WTC11 (cell line): ENCODE measurements around the gene LIMA1. TPM values are rescaled to one million over a fixed set of nuclear protein-coding genes. Genes with fewer than 3 reads are reported as not detected.

Experiments
- ATAC-seq: fragments of 200-7000 bp; cut with Tn5 transposase; 2 replicates; pipeline ENCODE4 v1.10.0; 2021; ENCODE audit warnings: mild to moderate bottlenecking, moderate library complexity
- CTCF ChIA-PET: fragments of 300-600 bp; sonication (Branson Sonifier 250); formaldehyde crosslinking; loops from one replicate; lab custom pipeline; 2021; ENCODE audit warnings: antibody characterized with exemption; lab: Charles Lee
- POLR2A ChIA-PET: fragments of 350-600 bp; sonication (Branson Sonifier 250); formaldehyde crosslinking; loops from one replicate; lab custom pipeline; 2021; ENCODE audit warnings: antibody characterized with exemption; lab: Charles Lee
- DNase-seq: peaks from one replicate; pipeline ENCODE4 v3.0.0; 2021; ENCODE audit warnings: low spot score
- H3K27ac Mint-ChIP-seq: 2 replicates; pipeline ENCODE4 v1.8.0; 2021; ENCODE audit warnings: mixed read lengths
- H3K27me3 Mint-ChIP-seq: 2 replicates; pipeline ENCODE4 v1.8.0; 2021; ENCODE audit warnings: low read depth, mild to moderate bottlenecking, moderate library complexity, mixed read lengths
- H3K36me3 Mint-ChIP-seq: 2 replicates; pipeline ENCODE4 v1.8.0; 2021; ENCODE audit warnings: mixed read lengths
- H3K4me1 Mint-ChIP-seq: 2 replicates; pipeline ENCODE4 v1.8.0; 2022; ENCODE audit warnings: mixed read lengths
- H3K4me3 Mint-ChIP-seq: 2 replicates; pipeline ENCODE4 v1.8.0; 2021; ENCODE audit warnings: mild to moderate bottlenecking, moderate library complexity, mixed read lengths
- H3K9me3 Mint-ChIP-seq: 2 replicates; pipeline ENCODE4 v1.8.0; 2021; ENCODE audit warnings: mixed read lengths
- AR ChIP-seq: fragments of 250-450 bp; sonication (Bioruptor Pico); IDR thresholded peaks from 2 replicates; pipeline ENCODE4 v1.9.0; 2021; ENCODE audit warnings: mild to moderate bottlenecking
- ATF2 ChIP-seq: sonication (generic); formaldehyde crosslinking; IDR thresholded peaks from 2 replicates; pipeline ENCODE4 v1.8.1; 2022; ENCODE audit warnings: low read depth, missing genetic modification reagents, borderline replicate concordance
- CBFB ChIP-seq: sonication (generic); formaldehyde crosslinking; IDR thresholded peaks from 2 replicates; pipeline ENCODE4 v1.8.1; 2022; ENCODE audit warnings: mild to moderate bottlenecking, low read depth, missing genetic modification reagents
- ESRRA ChIP-seq: sonication (generic); formaldehyde crosslinking; IDR thresholded peaks from 2 replicates; pipeline ENCODE4 v1.8.1; 2022; ENCODE audit warnings: mild to moderate bottlenecking, missing genetic modification reagents, borderline replicate concordance
- GABPB1 ChIP-seq: sonication (generic); formaldehyde crosslinking; IDR thresholded peaks from 2 replicates; pipeline ENCODE4 v1.8.1; 2023; ENCODE audit warnings: mild to moderate bottlenecking, missing genetic modification reagents
- IRF1 ChIP-seq: sonication (generic); formaldehyde crosslinking; IDR thresholded peaks from 2 replicates; pipeline ENCODE4 v1.8.0; 2023; ENCODE audit warnings: missing genetic modification reagents
- MLX ChIP-seq: sonication (generic); formaldehyde crosslinking; IDR thresholded peaks from 2 replicates; pipeline ENCODE4 v1.8.1; 2023; ENCODE audit warnings: mild to moderate bottlenecking, missing genetic modification reagents, moderate library complexity
- MXD4 ChIP-seq: fragments of 250-450 bp; sonication (Bioruptor Pico); IDR thresholded peaks from 2 replicates; pipeline ENCODE4 v1.8.0; 2021; ENCODE audit warnings: mild to moderate bottlenecking, moderate library complexity, borderline replicate concordance
- MYBL2 ChIP-seq: sonication (generic); formaldehyde crosslinking; IDR thresholded peaks from 2 replicates; pipeline ENCODE4 v1.8.1; 2023; ENCODE audit warnings: mild to moderate bottlenecking, moderate library complexity, missing genetic modification reagents
- PRDM15 ChIP-seq: sonication (generic); formaldehyde crosslinking; IDR thresholded peaks from 2 replicates; pipeline ENCODE4 v1.8.0; 2022; ENCODE audit warnings: missing genetic modification reagents
- PREB ChIP-seq: sonication (generic); formaldehyde crosslinking; IDR thresholded peaks from 2 replicates; pipeline ENCODE4 v1.8.1; 2022; ENCODE audit warnings: mild to moderate bottlenecking, missing genetic modification reagents, moderate library complexity, borderline replicate concordance
- SOX15 ChIP-seq: fragments of 250-450 bp; sonication (Bioruptor Pico); IDR thresholded peaks from 2 replicates; pipeline ENCODE4 v1.9.0; 2021; ENCODE audit warnings: mild to moderate bottlenecking
- TCF7 ChIP-seq: sonication (generic); formaldehyde crosslinking; IDR thresholded peaks from 2 replicates; pipeline ENCODE4 v1.8.0; 2022; ENCODE audit warnings: mild to moderate bottlenecking, low read depth, missing genetic modification reagents, moderate library complexity
- ZNF232 ChIP-seq: sonication (generic); formaldehyde crosslinking; IDR thresholded peaks from 2 replicates; pipeline ENCODE4 v1.8.0; 2022; ENCODE audit warnings: mild to moderate bottlenecking, missing genetic modification reagents
- ZNF263 ChIP-seq: sonication (generic); formaldehyde crosslinking; IDR thresholded peaks from 2 replicates; pipeline ENCODE4 v1.8.1; 2022; ENCODE audit warnings: low read depth, mild to moderate bottlenecking, moderate library complexity, missing genetic modification reagents
- ZNF396 ChIP-seq: fragments of 250-450 bp; sonication (Bioruptor Pico); IDR thresholded peaks from 2 replicates; pipeline ENCODE4 v1.8.0; 2021; ENCODE audit warnings: mild to moderate bottlenecking, moderate library complexity, borderline replicate concordance
- total RNA-seq: library from RNA; stranded (reverse); gene quantifications from 3 replicates; pipeline ENCODE4 v1.2.3, GENCODE V29; 2021

The LIMA1 gene
- total RNA-seq, 1 experiment from 2014 or later, result 41.2 TPM

GRCh38 chr12:50167049-50167828 lies 116.1 kb downstream of the LIMA1 start, which contains the start of gene CERS5 (continued):
- TF ChIP-seq MLX (CRISPR knock-in tag) (no peak), IRF1 (CRISPR knock-in tag) (peak; percentile 75; the same call in 1 of the 2 replicates), AR (no peak), ATF2 (CRISPR knock-in tag) (no peak), ZNF263 (CRISPR knock-in tag) (no peak), PREB (CRISPR knock-in tag) (no peak), MYBL2 (CRISPR knock-in tag) (0 out of 2 replicates have a peak, but pooled peaks have one; percentile 63), ZNF232 (CRISPR knock-in tag) (no peak), ZNF396 (CRISPR knock-in tag) (no peak)
- TF ChIP-seq, all 79 proteins: peak for 16

GRCh38 chr12:50166799-50167048 lies 116.6 kb downstream of the LIMA1 start:
- Mint-ChIP-seq H3K36me3 (peaks cover 10% of the 10 kb centered on the region), H3K9me3 (peaks cover 6% of the 10 kb centered on the region)
- TF ChIP-seq ESRRA (peak; percentile 73; the same call in 1 of the 2 replicates), TCF7 (CRISPR knock-in tag) (no peak), GABPB1 (CRISPR knock-in tag) (peak; percentile 2; the same call in 1 of the 2 replicates), CBFB (CRISPR knock-in tag) (0 out of 2 replicates have a peak, but pooled peaks have one; percentile 8), SOX15 (CRISPR knock-in tag) (no peak), PRDM15 (CRISPR knock-in tag) (peak; percentile 70; the same call in 1 of the 2 replicates), MXD4 (CRISPR knock-in tag) (no peak)
- TF ChIP-seq, all 79 proteins: peak for 4
- Mint-ChIP-seq H3K27ac (peak overlapping the region; percentile 99), H3K27me3 (no peaks in the 10 kb centered on the region), H3K4me3 (peak overlapping the region; percentile 87), H3K4me1 (peaks cover 30% of the 10 kb centered on the region)
- ATAC-seq (no peak), DNase-seq (no peak)
- ChIA-PET POLR2A (interaction anchor here (0.9 to 2.5 kb wide), 10 partner anchors 11 to 454 kb away, joined by 3 to 50 read pairs (median 4); partner anchors contain the start of genes COX14, GPD1, LIMA1 and SMARCD1), CTCF (interaction anchor here (0.9 to 4.2 kb wide), 13 partner anchors 9 to 221 kb away, joined by 5 to 111 read pairs (median 8); partner anchors contain the start of genes COX14, GPD1 and SMARCD1)
